Fibroblast of the aortic adventitia (primary cell): Measurements from ENCODE around the gene ANO2. TPM values are rescaled to one million over a fixed set of nuclear protein-coding genes. Genes with fewer than 3 reads are reported as not detected.

Source experiments
- DNase-seq: peaks from one replicate; pipeline ENCODE4 v3.0.0-alpha.2; 2010; ENCODE audit warnings: low read depth
- H3K4me3 ChIP-seq: 2 replicates; pipeline ENCODE4 v1.5.1; 2011; ENCODE audit warnings: low read depth, mild to moderate bottlenecking, control low read depth, low read length, moderate library complexity
- total RNA-seq: library from RNA; depleted of rRNA; stranded (reverse); fragments of >200 nt; gene quantifications from 2 replicates; pipeline ENCODE4 v1.2.3, GENCODE V29; 2012; ENCODE audit warnings: low replicate concordance
- TF ChIP-seq, protein P1 (sequence below): IDR thresholded peaks from 2 replicates; pipeline ENCODE4 v1.5.1; 2011; ENCODE audit warnings: mild to moderate bottlenecking, low read length, control low read depth, inconsistent platforms; ENCODE audit not compliant: insufficient read depth

Gene ANO2
- total RNA-seq, 1 donor: not detected

DNA sequence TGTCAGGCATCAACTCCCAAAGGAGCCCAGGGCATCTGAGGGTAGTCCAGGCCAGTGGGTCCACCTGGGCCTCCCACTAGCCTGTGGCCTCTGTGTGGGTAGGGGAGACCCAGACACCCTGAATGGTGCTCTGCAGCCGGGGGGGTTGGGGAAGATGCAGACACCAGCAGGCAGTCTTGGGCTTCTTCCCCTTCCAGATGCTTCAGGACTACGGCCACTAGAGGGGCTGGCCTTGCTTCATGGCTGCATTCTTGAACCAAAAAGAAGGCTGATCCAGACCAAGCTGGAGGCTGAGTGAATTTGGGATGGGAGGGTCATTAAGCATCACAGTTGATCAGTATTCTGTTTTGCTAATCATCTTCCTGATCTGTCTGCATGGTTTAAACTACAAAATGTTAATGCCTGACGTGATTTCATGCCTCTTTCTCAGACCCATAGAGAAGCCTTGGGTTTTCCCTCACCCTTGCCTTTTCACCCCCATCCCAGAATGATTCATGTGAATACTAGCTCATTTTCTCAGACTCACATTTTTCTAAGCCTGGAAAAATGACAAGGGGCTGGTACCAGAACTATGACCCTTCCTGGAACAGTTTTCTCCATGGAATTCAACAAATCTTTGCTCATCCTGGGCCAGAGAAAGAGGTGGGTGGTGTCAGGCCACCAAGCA, 379.0 kb downstream of the ANO2 start:
- no peak for DNase-seq
- TF ChIP-seq, protein P1, sequence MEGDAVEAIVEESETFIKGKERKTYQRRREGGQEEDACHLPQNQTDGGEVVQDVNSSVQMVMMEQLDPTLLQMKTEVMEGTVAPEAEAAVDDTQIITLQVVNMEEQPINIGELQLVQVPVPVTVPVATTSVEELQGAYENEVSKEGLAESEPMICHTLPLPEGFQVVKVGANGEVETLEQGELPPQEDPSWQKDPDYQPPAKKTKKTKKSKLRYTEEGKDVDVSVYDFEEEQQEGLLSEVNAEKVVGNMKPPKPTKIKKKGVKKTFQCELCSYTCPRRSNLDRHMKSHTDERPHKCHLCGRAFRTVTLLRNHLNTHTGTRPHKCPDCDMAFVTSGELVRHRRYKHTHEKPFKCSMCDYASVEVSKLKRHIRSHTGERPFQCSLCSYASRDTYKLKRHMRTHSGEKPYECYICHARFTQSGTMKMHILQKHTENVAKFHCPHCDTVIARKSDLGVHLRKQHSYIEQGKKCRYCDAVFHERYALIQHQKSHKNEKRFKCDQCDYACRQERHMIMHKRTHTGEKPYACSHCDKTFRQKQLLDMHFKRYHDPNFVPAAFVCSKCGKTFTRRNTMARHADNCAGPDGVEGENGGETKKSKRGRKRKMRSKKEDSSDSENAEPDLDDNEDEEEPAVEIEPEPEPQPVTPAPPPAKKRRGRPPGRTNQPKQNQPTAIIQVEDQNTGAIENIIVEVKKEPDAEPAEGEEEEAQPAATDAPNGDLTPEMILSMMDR: no peak
- no peak overlapping the region for H3K4me3 ChIP-seq

DNA sequence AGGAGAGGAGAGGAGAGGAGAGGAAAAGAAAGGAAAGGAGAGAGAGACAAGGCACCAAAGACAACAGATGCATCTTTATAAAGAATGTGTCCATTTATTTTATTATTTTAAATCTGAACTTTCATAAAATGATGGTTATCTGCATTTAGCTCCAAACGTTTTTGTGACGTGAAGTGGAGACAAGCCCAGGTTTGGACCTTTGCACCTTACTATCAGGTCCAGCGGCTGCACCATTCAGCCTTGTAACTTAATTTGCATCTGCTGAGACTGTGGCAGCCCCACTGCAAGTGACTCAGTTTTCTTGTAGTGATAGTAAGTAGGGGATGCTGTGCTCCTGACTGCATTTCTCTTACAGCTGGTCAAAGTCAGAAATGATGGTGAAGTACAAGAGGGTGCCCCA, 382.5 kb downstream of the ANO2 start:
- DNase-seq: no peak
- no peak overlapping the region for H3K4me3 ChIP-seq
- TF ChIP-seq, protein P1: no peak

DNA sequence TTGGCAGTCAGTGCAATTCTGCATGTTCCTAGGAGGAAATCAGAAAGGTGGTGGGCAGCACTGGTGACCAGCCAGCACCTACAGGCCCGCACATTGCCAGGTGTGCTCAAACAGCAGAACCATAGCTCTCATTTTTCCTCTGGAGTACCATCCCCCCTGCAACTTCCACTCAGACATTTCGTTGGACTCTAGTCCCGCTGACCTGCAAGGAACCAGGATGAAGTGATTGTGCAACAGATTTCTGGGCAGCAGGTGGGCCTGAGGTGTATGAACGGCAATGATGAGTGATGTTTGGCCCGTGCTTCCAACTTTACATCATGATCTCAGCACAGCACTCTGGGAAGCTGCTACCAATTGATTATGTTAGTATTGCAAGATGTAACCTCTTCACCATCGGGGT, 383.2 kb downstream of the ANO2 start:
- no peak for DNase-seq
- H3K4me3 ChIP-seq: no peak overlapping the region
- TF ChIP-seq, protein P1: no peak

DNA sequence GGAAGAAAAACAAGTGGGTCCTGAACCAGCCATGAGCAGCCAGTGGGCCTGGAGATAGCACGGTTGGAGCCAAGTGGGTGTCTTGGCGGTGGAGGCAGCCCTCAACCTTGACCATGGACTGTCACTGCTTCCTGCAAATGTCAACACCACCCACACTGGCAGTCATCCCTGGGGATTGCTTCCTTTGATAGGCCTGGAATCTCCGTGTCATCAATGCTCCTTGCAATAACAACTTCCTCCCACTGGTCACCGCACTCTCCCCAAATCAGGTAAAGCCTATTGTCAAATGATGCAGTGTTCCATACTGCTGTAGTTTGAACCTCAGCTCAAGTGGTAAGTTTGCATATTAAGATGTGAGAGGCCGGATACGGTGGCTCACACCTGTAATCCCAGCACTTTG, 384.0 kb downstream of the ANO2 start:
- DNase-seq: no peak
- no peak overlapping the region for H3K4me3 ChIP-seq
- TF ChIP-seq, protein P1: no peak

DNA sequence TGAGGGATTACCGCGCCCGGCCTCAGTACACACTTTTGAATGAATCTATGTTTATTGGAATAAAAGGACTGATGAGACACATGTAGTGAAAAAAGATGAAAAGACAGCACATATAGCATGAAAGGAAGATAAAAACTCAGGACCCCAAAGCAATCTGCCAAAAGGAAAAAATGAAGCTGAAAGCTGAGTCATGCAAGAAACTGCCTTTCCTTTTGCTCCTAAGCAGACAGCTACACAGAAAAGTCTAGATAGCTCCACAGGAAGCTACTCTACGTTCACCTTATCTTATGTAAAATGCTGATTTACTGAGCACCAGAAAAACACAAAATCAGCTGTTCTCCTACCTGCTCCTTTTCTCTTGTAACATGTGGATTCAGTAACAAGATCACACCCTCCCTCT, 384.8 kb downstream of the ANO2 start:
- H3K4me3 ChIP-seq: no peak overlapping the region
- no peak for DNase-seq
- TF ChIP-seq, protein P1: no peak

DNA sequence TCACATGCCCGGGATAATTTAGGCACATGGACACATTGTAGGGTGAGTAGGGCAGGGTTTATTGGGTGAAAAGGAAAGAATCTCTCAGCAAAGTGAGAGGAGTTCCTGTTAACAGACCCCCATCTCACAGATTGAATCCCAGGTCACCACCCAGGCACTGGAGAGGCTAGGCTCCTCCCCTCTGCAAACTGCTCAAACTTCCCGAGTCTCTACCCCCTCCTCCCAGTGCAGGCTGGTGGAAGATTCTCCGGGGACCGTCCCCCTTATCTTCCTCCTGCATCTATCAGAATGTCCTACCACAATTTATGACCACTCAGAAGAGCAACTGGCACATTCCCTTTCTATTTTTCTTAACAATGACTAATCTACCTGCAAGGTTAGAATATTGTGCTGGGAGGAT, 387.2 kb downstream of the ANO2 start:
- TF ChIP-seq, protein P1: no peak
- no peak for DNase-seq
- H3K4me3 ChIP-seq: no peak overlapping the region
